GM12878 (cell line): Measurements from ENCODE around the gene UVSSA. TPM values are rescaled to one million over a fixed set of nuclear protein-coding genes. Genes with fewer than 3 reads are reported as not detected.

Experiments used
- ATAC-seq: fragments of 200-7000 bp; cut with Tn5 transposase; 3 replicates; pipeline ENCODE4 v1.9.1; 2020; ENCODE audit warnings: mild to moderate bottlenecking, moderate library complexity
- BruUV-seq: library from RNA; stranded (reverse); fragments of 400-500 nt; replicated peaks from 2 replicates; lab custom pipeline; 2021; lab: Mats Ljungman, UMichigan
- CTCF ChIA-PET: fragments of 300-600 bp; sonication (Branson Sonifier 250); formaldehyde crosslinking; extraction: SDS; loops from one replicate; lab custom pipeline; 2021; ENCODE audit warnings: inconsistent platforms; lab: Yijun Ruan, JAX
- POLR2A ChIA-PET: fragments of 350-600 bp; formaldehyde crosslinking; extraction: SDS; loops from one replicate; lab custom pipeline; 2021; ENCODE audit warnings: inconsistent platforms; lab: Charles Lee
- RAD21 ChIA-PET: fragments of 300-600 bp; sonication (Branson Sonifier 250); formaldehyde crosslinking; loops from one replicate; lab custom pipeline; 2023; ENCODE audit warnings: antibody characterized with exemption; ENCODE audit not compliant: unreplicated experiment; lab: Charles Lee
- SMC1A ChIA-PET: fragments of 300-600 bp; sonication (Branson Sonifier 250); formaldehyde crosslinking; loops from one replicate; lab custom pipeline; 2023; ENCODE audit not compliant: unreplicated experiment, uncharacterized antibody; lab: Charles Lee
- DNase-seq: peaks from one replicate; pipeline ENCODE4 v3.0.0-alpha.2; 2011; ENCODE audit warnings: low read depth, low spot score
- FAIRE-seq: peaks from 3 replicates; lab custom pipeline; 2011; peaks lifted over from hg19 to GRCh38; lab: Jason Lieb, UNC
- H2AFZ ChIP-seq: 2 replicates; pipeline ENCODE4 v1.6.0; 2011; ENCODE audit warnings: low read depth, low read length, control low read depth; ENCODE audit not compliant: control insufficient read depth
- H3K27ac ChIP-seq: 2 replicates; pipeline ENCODE4 v1.5.1; 2011; ENCODE audit warnings: control low read depth; ENCODE audit not compliant: control insufficient read depth, insufficient read depth
- H3K27me3 ChIP-seq, 2 experiments: replicated peaks in 1 of 2; 2 replicates each; pipeline versions ENCODE4 v1.6.0 to v1.6.1; 2011; ENCODE audit warnings: low read length in 1 of 2; ENCODE audit not compliant: control insufficient read depth in 2 of 2, insufficient read depth in 2 of 2
- H3K36me3 ChIP-seq, 2 experiments: 2 replicates each; pipeline ENCODE4 v1.5.1; 2011; ENCODE audit warnings: low read length in 1 of 2; ENCODE audit not compliant: control insufficient read depth in 2 of 2, insufficient read depth in 2 of 2
- H3K4me1 ChIP-seq: 2 replicates; pipeline ENCODE4 v1.6.1; 2011; ENCODE audit warnings: mild to moderate bottlenecking, low read length, moderate library complexity, mixed read lengths; ENCODE audit not compliant: control insufficient read depth, insufficient read depth
- H3K4me2 ChIP-seq: 2 replicates; pipeline ENCODE4 v1.6.0; 2011; ENCODE audit warnings: control low read depth; ENCODE audit not compliant: control insufficient read depth, insufficient read depth
- H3K4me3 ChIP-seq: fragments of 200-600 bp; sonication (generic); 2 replicates; pipeline ENCODE4 v1.5.1; 2016
- H3K79me2 ChIP-seq: 2 replicates; pipeline ENCODE4 v1.6.0; 2011; ENCODE audit warnings: low read length; ENCODE audit not compliant: control insufficient read depth, insufficient read depth
- H3K9ac ChIP-seq: 2 replicates; pipeline ENCODE4 v1.8.0; 2011; ENCODE audit warnings: low read length, control low read depth, mixed read lengths; ENCODE audit not compliant: control insufficient read depth, insufficient read depth
- H3K9me3 ChIP-seq: replicated peaks from 3 replicates; pipeline ENCODE4 v1.5.1; 2011; ENCODE audit warnings: mild to moderate bottlenecking, low read length; ENCODE audit not compliant: control insufficient read depth, insufficient read depth
- H4K20me1 ChIP-seq: 2 replicates; pipeline ENCODE4 v1.6.0; 2011; ENCODE audit not compliant: control insufficient read depth, insufficient read depth
- CHD1 ChIP-seq: IDR thresholded peaks from 2 replicates; pipeline ENCODE4 v1.6.1; 2012; ENCODE audit warnings: low read depth, low read length, improper control_type of control experiment
- HDAC6 ChIP-seq: fragments of 200-600 bp; sonication (generic); IDR thresholded peaks from one replicate; pipeline ENCODE4 v1.8.0; 2017; ENCODE audit warnings: antibody characterized with exemption; ENCODE audit not compliant: unreplicated experiment
- IRF3 ChIP-seq: fragments of 450-650 bp; IDR thresholded peaks from 2 replicates; pipeline ENCODE4 v1.6.1; 2014; ENCODE audit warnings: mild to moderate bottlenecking
- MYB ChIP-seq: fragments of 150-350 bp; IDR thresholded peaks from 2 replicates; pipeline ENCODE4 v1.6.1; 2014; ENCODE audit warnings: mild to moderate bottlenecking, low read depth, low read length, borderline replicate concordance
- MYC ChIP-seq: IDR thresholded peaks from 2 replicates; pipeline ENCODE4 v1.6.1; 2011; ENCODE audit warnings: mild to moderate bottlenecking, low read length, moderate library complexity, inconsistent platforms; ENCODE audit not compliant: insufficient read depth, insufficient replicate concordance, insufficient read length, severe bottlenecking
- RFX5 ChIP-seq: IDR thresholded peaks from 2 replicates; pipeline ENCODE4 v1.6.1; 2011; ENCODE audit warnings: low read depth, low read length, improper control_type of control experiment
- SUZ12 ChIP-seq: fragments of 200-600 bp; sonication (generic); IDR thresholded peaks from one replicate; pipeline ENCODE4 v1.6.1; 2018; ENCODE audit warnings: antibody characterized with exemption, mild to moderate bottlenecking; ENCODE audit not compliant: unreplicated experiment
- WRNIP1 ChIP-seq: IDR thresholded peaks from 2 replicates; pipeline ENCODE4 v1.6.1; 2011; ENCODE audit warnings: low read depth, low read length, improper control_type of control experiment, borderline replicate concordance
- WGBS: methylation state at CpG from one replicate; pipeline ENCODE4 v1.1.6; 2016; ENCODE audit warnings: low lambda C conversion rate; ENCODE audit not compliant: insufficient replicate concordance, insufficient coverage; ENCODE audit errors: missing lambda C conversion rate; 5-methylcytosine and 5-hydroxymethylcytosine counted together
- in situ Hi-C: fragments of 300-500 bp; cut with MboI; formaldehyde crosslinking; loops from 9 replicates; pipeline ENCODE4 v1.14.3; 2018; ENCODE audit warnings: mixed read lengths
- intact Hi-C: fragments of 100-400 bp; cut with micrococcal nuclease; formaldehyde crosslinking; loops from one replicate; pipeline ENCODE4 v1.14.2; 2022; ENCODE audit not compliant: unreplicated experiment
- polyA plus RNA-seq, 11 experiments: library from polyadenylated mRNA; depleted of rRNA in 4 of 11; unstranded in 6 of 11; stranded (reverse) in 5 of 11; fragments of >200 nt; fragmentation: Nextera tagmentation in 4 of 11; fragmentation: Illumina TruSeq in 1 of 11; extraction: Ambion mirVana in 4 of 11; extraction: Trizol in 1 of 11; gene quantifications; 1 replicate in 1 of 11; 2 replicates in 10 of 11; pipeline versions ENCODE4 v1.2.1 to v1.2.3, GENCODE V29; 2011 to 2016; ENCODE audit warnings: inconsistent platforms in 2 of 11, missing spikeins in 2 of 11, low read depth in 1 of 11
- total RNA-seq, 4 experiments: library from RNA; depleted of rRNA in 3 of 4; stranded (reverse); fragments of >200 nt in 3 of 4; fragmentation: Illumina TruSeq in 1 of 4; extraction: Trizol in 1 of 4; gene quantifications; 2 replicates each; pipeline versions ENCODE4 v1.2.1 to v1.2.3, GENCODE V29; 2013 to 2021

The UVSSA gene
- total and polyA plus RNA-seq, 10 of the 15 experiments (the other 5 are each of a cell fraction or from before 2014, with no cell fraction given): 0.34 to 16.8 (median 3.6) TPM

GRCh38 chr4:1337951-1338751 lies 8.9 kb upstream of the UVSSA start:
- ChIA-PET CTCF (no interaction called here), SMC1A (no interaction called here), RAD21 (no interaction called here), POLR2A (no interaction called here)
- intact Hi-C loops (no loop called here), in situ Hi-C loops (no loop called here)
- Histone ChIP-seq H3K9me3 (no peaks in the 10 kb centered on the region; the same call in 2 of the 3 replicates), H3K36me3 (peaks cover 25% of the 10 kb centered on the region in 2 experiments), H3K4me2 (no peak overlapping the region), H2AFZ (no peak overlapping the region), H3K27me3 (no peaks in the 10 kb centered on the region), H4K20me1 (no peaks in the 10 kb centered on the region), H3K9ac (no peak overlapping the region), H3K4me3 (no peak overlapping the region), H3K27ac (no peak overlapping the region), H3K79me2 (no peaks in the 10 kb centered on the region), H3K4me1 (no peaks in the 10 kb centered on the region)
- no peak for ATAC-seq
- TF ChIP-seq SUZ12 (no peak), CHD1 (no peak), MYC (no peak), IRF3 (no peak), HDAC6 (no peak), MYB (no peak), WRNIP1 (no peak), RFX5 (no peak)
- no peak for FAIRE-seq
- no TSS peak for BruUV-seq
- WGBS: 97% methylated on average over 35 of the region's 41 CpGs
- DNase-seq: no peak
